ENCODE results near the gene BEX5.
"Not testable (repeated sequence)": the region's sequence is repeated elsewhere in the genome, so short reads cannot be mapped to it uniquely, and the experiment has no call there.

The BEX5 gene

GRCh38 chrX:102155806-102156179, at the start of gene BEX5:
Gene BEX5, minus strand, starts transcription at chrX:102155977. Its CDS starts 1,712 bp downstream, at chrX:102154265.
- peak; percentile 49 to 62 for DNase-seq

- DNase-seq, result no peak
Observed at GRCh38 chrX:102185967-102186720, 30.4 kb upstream of the BEX5 start.

- peak in 1 of 2 experiments; percentile 0 for DNase-seq
Observed at GRCh38 chrX:102154900-102155805, 624 bp downstream of the BEX5 start.

- peak in 1 of 2 experiments; percentile 12 for DNase-seq
Observed at GRCh38 chrX:102154218-102154860, 1.4 kb downstream of the BEX5 start.

GRCh38 chrX:102142274-102142673, 13.5 kb downstream of the BEX5 start, which contains the start of gene TCEAL6:
Gene TCEAL6, minus strand, starts transcription at chrX:102142481.
- DNase-seq, result not testable (repeated sequence)

GRCh38 chrX:102141631-102142030, 14.1 kb downstream of the BEX5 start:
- not testable (repeated sequence) for DNase-seq

- not testable (repeated sequence) for DNase-seq
Observed at GRCh38 chrX:102140876-102141275, 14.9 kb downstream of the BEX5 start.

GRCh38 chrX:102138064-102138463, 17.7 kb downstream of the BEX5 start:
- no peak for DNase-seq

- DNase-seq, result no peak
Observed at GRCh38 chrX:102129473-102129872, 26.3 kb downstream of the BEX5 start.

GRCh38 chrX:102126863-102127262, 28.9 kb downstream of the BEX5 start:
- no peak for DNase-seq

- not testable (repeated sequence) for DNase-seq
Observed at GRCh38 chrX:102126080-102126818, 29.5 kb downstream of the BEX5 start.

GRCh38 chrX:102125436-102125835, 30.3 kb downstream of the BEX5 start, which contains the start of gene TCEAL2:
Gene TCEAL2, plus strand, starts transcription at chrX:102125679. Its CDS starts 1,152 bp downstream, at chrX:102126831.
- DNase-seq, result not testable (repeated sequence)

- not testable (repeated sequence) for DNase-seq
Observed at GRCh38 chrX:102125014-102125413, 30.8 kb downstream of the BEX5 start.

- DNase-seq, result no peak
Observed at GRCh38 chrX:102115748-102116147, 40.0 kb downstream of the BEX5 start.

GRCh38 chrX:102113367-102113766, 42.4 kb downstream of the BEX5 start:
- no peak for DNase-seq

Measured in SHP77 (cell line).